Endothelial cell of hepatic sinusoid (primary cell): ENCODE results near the gene MYT1.
"Not testable (repeated sequence)": the region's sequence is repeated elsewhere in the genome, so short reads cannot be mapped to it uniquely, and the experiment has no call there.

ENCODE experiments used
- in situ Hi-C: cut with HindIII; loops from 2 replicates; pipeline ENCODE4 v1.10.0; 2017; ENCODE audit warnings: low sequenced_read_pairs

The MYT1 gene

DNA sequence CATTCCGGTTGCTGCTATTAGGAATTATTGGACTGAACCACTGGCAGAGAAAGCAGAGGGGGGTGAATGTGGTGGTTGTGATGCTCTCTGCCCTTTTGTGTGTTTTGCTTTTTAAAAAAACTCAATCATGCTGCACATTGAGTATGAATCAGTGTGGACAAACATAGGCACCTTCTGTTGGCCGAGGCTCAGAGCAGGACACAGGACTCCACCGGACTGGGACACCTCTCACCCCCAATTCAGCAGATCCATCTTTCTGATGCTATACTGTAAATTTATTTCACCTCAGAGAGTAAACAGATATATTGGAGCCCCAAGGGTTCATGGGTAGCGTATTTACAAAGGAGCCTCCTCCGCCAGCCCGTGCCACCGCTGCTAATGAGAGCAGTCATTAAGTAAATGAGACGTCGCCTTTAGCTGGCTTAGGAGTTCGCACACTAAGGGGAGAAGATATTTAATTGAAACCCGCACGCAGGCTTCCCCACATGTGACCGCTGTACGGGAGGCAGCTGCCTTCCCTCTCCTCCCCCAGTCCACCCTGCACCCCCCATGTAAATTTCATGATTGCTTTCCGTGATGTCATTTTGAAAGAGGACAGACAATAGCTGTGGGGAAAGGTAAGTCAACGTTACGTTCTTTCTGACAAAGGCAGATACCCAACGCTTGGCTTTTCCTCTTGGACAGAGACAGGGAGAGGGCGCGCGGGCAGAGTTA, at the start of gene MYT1:
Gene MYT1, plus strand, starts transcription at position 330 of the 714 bp plus-strand sequence. CDS start 34,410 bp downstream, outside the sequence.
- in situ Hi-C loops: loop anchor here (5.0 kb wide), 1 partner anchor 48 kb away; no protein-coding TSS in a partner anchor

DNA sequence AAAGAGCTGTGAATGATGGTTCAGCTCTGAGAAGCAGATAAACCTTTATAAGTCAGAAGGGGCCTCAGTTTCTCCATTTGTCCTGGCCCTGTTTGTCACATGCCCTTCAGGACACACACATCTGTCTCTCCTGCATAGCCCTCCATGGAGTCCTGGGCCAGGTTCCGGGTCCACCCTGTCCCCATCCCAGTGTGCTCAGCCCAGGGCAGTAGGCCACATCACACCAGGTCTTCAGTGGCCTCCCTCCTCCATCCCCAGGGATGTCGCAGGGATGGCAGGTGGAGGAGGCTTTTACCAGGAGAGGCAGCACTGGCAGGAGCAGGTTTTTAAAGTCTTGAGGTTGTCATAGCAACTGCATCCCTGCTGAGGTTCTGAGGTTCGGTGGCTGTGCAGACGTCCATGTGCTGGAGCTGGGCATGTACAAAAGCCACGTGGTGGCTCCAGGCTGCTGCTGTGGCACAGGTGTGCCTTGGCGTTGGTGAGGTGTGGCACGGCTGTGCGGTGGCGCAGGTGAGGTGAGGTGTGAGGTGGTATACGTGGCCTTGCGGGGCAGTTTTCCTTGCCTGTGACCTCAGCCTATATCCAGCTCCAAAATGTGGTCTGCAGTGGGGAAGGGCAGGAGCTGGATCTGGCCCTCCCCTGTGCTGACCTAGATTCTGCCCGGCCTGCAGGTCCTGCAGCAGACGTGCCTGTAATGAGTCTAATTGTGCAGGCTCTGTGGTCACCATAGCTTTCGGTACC, 48.9 kb upstream of the MYT1 start:
- in situ Hi-C loops: no loop called here

DNA sequence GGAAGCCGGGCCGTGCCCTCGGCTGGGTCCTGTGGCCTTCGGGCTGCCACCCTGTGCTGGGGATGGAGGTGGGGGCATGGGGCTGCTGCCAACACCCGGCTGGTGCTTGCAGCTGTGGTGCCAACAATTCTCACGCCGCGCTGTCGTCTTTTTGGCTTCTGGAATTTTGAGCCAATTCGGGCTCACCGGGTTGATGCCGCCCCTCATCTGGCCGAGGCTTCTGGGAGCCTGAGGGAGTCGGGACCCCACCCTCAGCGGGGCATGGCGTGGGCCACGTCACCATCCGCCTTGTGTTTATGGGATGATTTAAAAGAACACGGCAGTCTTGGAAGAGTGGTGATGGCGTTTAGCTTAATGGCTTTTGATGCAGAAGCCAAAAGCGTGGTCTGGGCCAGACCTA, 48.2 kb upstream of the MYT1 start:
- in situ Hi-C loops: no loop called here

DNA sequence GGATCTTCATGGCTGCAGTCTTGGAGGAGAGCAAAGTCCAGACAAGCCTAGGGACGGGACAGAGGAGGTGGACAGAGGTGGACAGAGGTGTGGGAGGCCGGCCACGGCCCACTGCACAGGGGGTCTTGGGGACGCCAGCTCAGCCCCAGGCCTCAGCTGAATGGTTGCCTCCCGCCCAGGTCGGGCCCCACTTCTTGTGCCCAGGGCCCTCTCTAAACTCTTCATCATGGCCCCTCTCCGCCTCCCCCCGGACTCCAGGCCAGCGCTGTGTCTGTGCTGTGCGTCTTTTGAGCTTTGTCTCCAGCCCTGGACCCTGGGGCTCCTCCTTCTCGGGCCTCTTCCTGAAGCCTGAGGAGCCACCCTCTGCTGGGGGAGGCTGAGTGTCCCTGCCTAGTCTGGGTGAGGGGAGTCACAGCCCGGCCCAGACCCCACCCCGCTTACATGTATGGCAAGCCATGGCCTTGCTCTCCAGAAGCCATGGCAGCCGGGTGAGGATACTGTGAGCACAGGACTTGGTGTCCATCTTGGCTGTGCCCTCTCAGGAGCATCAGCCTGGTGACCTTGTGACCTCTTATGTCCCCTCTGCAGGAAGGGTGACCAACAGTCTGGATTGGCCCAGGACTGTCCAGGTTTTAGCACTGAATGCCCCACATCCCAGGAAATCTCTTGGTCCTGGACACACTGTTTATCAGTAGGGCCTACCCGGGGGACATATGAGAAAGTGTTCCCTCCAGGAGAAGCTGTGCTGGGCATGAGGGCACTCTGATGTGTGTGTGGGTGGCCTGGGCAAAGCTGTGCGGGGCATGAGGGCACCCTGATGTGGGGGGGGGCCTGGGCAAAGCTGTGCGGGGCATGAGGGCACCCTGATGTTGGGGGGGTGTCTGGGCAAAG, 47.5 kb upstream of the MYT1 start:
- in situ Hi-C loops: no loop called here

DNA sequence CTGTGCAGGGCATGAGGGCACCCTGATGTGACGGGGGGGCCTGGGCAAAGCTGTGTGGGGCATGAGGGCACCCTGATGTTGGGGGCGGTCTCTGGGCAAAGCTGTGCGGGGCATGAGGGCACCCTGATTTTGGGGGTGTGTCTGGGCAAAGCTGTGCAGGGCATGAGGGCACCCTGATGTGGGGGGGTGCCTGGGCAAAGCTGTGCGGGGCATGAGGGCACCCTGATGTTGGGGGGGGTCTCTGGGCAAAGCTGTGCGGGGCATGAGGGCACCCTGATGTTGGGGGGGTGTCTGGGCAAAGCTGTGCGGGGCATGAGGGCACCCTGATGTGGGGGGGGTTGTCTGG, 46.8 kb upstream of the MYT1 start:
- in situ Hi-C loops: not testable (repeated sequence)

DNA sequence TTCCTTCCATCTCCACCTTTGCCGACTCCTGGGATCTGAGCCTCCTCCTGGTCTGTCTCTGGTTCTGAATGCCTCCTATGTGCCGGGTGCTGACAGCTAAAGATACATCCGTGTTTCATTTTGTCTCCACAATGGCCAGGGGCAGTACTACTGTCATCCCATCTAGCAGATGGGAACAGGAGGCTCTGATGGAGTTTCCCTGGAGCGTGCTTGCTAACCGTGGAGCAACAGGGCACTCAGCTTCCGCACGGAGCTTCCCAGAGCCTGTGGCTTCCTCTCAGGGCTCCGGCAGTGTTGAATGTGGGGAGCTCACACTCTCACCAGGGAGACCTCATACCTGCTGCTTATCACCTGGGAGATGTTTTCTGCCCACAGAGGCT, 45.0 kb upstream of the MYT1 start:
- in situ Hi-C loops: no loop called here

DNA sequence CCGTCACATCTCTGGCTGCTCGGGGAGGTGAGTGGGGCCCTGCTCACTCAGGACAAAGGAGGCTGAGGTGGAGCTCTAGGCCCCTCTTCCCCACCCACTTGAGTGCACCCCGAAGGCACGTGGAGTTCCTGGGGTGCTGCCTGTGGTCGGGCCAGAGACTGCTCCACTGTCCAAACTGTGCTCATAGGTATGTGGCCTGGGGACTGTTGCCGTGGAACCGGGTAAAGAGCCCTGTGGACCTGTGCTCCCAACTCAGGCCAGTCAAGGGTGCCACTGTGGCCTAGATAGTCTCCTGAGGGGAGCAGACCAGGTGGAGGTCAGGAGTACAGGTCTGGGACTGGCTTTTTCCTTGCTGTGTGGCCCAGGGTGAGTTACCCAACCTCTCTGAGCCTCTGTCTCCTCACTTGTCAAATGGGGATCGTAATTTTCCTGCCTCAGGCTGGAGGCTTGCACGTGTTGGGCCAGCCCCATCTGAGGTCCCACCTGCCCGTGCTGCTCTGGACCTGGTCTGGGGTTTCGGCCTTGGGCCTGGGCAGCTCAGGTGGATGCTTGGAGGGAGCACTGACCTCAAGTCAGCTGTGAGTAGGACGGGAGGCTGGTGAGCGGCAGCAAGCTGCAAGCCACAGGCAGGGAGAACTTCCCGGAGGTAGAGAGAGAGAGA, 44.4 kb upstream of the MYT1 start:
- in situ Hi-C loops: no loop called here

DNA sequence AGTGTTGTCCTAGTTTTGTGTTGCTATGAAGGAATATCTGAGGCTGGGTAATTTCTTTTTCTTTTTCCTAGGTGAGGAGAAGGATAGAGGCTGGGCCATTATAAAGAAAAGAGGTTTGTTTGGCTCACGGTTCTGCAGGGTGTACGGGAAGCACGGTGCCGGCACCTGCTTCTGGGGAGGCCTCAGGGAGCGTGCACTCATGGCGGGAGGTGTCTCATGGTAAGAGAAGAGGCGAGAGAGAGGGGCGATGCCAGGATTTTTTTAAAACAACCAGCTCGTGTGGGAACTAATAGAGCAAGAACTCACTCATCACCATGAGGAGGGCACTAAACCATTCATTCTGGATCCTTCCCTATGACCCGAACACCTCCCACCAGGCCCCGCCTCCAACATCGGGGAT, 42.7 kb upstream of the MYT1 start:
- in situ Hi-C loops: no loop called here

DNA sequence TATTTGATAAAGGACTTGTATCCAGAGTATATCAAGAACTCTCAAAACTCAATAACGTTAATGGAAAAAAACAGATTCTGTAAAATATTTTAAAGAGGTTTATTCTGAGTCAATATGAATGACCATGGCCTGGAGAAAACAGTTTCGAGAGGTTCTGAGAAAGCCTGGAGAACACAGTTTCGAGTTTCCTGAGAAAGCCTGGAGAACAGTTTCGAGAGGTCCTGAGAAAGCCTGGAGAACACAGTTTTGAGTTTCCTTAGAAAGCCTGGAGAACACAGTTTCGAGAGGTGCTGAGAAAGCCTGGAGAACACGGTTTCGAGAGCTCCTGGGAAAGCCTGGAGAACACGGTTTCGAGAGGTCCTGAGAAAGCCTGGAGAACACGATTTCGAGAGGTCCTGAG, 41.3 kb upstream of the MYT1 start:
- in situ Hi-C loops: not testable (repeated sequence)

DNA sequence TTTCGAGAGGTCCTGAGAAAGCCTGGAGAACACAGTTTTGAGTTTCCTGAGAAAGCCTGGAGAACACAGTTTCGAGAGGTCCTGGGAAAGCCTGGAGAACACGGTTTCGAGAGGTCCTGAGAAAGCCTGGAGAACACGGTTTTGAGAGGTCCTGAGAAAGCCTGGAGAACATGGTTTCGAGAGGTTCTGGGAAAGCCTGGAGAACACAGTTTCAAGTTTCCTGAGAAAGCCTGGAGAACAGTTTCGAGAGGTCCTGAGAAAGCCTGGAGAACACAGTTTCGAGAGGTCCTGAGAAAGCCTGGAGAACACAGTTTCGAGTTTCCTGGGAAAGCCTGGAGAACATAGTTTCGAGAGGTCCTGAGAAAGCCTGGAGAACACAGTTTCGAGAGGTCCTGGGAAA, 40.7 kb upstream of the MYT1 start:
- in situ Hi-C loops: not testable (repeated sequence)

DNA sequence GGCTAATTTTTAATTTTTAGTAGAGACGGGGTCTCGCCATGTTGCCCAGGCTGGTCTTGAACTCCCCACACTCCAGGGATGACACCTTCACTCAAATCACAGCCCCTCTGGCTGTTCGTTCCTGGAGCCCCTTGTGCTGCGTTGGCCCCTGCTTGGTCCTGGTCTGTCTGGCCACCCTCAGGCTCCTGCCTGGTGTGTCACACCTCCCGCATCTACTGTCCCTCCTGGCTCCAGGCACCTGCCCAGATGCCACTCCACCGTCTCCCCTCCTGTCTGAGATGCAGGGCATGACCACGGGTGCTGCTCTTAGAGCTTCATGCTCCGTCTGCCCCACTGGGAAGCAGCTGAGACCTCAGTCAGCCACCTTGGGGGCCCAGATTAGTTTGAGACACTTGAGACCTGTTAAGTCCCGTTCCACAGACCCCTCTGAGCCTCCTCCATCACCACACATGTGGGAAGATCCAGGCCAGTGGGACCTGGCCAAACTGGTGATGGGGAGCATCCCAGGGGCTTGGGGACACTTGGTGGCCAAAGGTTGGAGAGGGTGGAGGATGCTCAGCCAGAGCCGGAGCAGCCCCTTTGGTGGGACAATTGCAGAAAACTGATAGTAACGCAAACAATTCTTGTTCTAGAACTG, 35.0 kb upstream of the MYT1 start:
- in situ Hi-C loops: no loop called here

DNA sequence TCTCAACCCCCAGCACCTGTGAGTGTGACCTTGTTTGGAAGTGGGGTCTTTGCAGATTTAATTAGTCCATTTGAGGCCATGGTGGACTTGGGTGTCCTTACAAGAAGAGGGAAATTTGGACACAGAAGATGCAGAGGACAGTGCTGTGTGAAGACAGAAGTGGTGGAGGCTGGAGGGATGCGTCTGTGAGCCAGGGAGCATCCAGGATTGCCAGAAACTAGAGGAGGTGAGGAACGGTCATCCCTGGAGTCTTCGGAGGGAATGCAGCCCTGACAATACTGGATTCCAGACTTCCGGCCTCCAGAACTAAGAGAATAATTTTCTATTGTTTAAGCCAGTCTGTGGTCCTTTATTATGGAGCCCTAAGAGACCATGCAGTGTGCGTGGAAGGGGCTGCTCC, 34.0 kb upstream of the MYT1 start:
- in situ Hi-C loops: no loop called here

DNA sequence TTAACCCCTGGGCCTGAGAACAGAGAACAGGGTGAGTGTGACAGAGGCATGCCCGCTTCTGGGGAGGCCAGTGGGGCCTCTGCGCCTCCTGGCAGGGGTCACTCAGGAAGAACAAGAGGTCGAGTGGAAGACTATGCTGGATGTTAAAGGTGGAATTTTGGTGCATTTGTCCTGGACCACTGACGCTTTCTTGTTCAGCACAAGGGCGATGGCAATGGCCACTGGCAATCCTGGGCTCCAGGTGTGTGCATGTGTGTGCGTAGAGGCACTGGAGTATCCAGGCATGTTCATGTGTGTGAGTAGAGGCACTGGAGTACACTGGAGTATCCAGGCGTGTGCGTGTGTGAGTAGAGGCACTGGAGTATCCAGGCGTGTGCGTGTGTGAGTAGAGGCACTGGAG, 33.4 kb upstream of the MYT1 start:
- in situ Hi-C loops: no loop called here

DNA sequence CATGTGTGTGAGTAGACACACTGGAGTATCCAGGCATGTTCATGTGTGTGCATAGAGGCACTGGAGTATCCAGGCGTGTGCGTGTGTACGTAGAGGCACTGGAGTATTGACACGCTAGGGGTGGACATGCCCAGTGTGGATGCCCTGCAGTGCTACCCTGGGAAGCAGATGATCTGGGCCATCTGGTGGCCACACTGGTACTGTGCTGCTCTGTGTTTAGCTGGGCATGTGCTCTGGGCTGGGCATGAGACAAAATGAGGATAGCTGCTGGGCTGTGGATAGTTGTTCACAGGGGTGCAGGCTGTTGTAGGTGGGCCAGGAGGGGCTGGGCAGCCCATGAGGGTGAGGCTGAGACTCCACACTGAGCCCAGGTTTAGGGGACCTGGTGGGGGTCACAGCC, 32.8 kb upstream of the MYT1 start:
- in situ Hi-C loops: no loop called here

DNA sequence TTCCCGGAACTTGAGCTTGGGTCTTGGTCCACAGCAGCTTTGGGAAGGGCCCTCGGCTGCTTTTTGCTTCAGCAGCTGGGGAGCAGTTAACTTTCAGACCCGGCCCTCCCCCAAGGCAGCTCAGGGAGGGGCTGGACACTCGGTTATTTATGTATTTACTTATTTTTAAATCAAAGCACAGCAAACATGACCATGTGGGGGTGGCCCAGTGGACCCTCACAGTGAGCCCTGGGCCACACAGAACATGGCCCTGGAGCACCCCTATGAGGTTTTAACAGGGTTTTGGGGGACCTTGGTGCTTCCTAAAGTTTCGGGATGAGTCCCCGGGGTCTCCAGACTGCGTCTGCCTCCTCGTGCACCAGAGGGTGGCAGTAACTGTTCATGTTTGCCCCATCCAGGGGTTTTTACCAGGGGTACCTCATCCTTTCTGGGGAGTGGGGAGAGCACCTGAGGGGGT, 30.3 kb upstream of the MYT1 start:
- in situ Hi-C loops: no loop called here

DNA sequence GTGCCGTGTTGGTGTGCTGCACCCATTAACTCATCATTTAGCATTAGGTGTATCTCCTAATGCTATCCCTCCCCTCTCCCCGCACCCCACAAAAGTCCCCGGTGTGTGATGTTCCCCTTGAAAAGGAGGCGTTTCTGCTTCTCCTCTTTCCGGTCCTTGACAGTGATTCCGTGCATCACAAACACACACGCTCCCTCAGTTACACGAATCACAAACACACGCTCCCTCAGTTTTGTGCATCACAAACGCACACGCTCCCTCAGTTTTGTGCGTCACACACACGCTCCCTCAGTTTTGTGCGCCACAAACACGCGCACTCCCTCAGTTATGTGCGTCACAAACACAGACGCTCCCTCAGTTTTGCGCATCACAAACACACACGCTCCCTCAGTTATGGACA, 29.5 kb upstream of the MYT1 start:
- in situ Hi-C loops: not testable (repeated sequence)

DNA sequence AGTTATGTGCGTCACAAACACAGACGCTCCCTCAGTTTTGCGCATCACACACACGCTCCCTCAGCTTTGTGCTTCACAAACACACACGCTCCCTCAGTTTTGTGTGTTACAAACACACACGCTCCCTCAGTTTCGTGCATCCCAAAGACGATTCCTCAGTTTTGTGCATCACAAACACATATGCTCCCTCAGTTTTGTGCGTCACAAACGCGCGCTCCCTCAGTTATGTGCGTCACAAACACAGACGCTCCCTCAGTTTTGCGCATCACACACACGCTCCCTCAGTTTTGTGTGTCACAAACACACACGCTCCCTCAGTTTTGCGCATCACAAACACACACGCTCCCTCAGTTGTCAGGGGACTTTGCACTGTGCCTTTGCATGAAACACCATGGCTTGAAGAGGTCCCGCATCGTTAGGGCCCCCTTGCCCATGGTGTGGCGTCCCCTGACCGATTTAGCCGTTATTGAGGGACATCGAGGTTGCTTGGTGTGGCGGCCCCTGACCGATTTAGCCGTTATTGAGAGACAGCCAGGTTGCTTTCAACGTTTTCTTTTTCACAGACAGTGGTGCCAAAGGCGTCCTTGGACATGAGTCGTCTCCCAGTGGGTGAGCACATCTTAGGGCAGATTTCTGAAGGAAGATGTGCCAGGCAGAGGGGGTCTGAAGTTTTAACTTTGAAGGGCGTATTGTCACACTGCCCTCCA, 28.1 kb upstream of the MYT1 start:
- in situ Hi-C loops: no loop called here

DNA sequence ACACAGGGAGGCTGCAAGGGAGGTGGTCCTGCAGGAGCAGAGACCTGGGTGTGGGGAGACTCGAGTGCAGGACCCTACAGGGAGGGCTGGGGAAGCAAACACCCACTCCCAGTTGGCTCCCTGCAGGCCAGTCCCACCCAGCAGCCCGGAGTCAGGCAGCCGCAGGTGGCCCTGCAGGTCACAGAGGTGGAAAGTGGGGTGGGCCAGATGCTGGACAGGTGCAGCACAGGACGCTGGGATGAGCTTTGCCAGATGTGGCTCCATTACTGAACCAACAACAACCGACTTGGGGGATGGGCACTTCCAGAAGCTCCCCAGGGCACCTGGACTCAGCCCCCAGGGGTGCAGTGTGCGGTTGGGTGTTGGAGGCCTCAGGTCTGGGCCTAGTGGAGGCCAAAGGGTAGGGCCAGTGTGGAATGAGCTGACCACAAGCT, 26.6 kb upstream of the MYT1 start:
- in situ Hi-C loops: no loop called here

DNA sequence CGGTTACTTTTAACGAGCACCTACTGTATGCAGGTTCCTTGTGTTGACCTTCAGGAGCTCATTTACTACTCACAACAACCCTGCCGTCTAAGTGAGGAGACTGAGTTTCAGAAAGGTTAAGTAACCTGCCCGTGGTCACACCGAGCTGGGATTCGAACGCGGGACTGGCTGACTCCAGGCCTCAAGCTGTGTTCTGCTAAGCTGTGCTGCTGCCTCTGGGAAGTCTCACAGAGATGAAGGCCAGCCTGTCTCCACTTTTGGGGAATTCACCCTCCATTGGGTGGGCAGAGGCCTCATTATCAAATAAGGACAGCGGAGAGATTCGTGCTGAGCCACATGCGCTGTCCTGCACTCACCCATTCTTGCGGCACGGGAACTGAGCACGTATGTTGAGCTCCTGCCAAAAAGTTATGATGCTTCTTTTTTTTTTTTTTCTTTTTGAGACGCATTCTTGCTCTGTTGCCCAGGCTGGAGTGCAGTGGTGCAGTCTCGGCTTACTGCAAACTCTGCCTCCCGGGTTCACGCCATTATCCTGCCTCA, 25.9 kb upstream of the MYT1 start:
- in situ Hi-C loops: no loop called here
